ENCODE data around the gene SYK.

DNA sequence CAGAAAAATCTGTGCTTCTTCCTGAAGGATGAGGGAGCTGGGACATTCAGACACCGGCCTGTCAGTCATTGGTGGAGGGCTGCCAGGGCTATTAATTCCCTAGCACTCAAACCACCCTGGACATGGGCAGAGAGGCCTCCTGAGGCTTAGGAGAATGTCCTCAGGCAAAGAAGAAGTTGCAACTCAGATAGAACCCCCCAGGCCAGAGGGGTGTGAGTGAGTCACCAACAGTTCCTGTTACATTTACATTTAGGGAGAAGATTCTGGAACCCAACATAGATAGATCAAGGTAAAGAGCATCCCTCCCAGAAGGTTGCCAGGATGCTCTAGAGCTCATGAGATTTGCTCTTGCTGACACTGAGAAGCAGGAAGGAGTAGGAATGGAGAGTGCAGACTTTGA lies 29.2 kb upstream of the SYK start:
- TF ChIP-seq CTCF (IDR thresholded peaks at IDR 0.05) (no peak), POLR2A (IDR thresholded peaks at IDR 0.05) (no peak), POLR2AphosphoS5 (IDR thresholded peaks at IDR 0.05) (no peak)
